ENCODE results near the gene RNF19B.
"Not testable (repeated sequence)": the region's sequence is repeated elsewhere in the genome, so short reads cannot be mapped to it uniquely, and the experiment has no call there.

RNF19B gene

GRCh38 chr1:32929366-32929765 lies 35.2 kb downstream of the RNF19B start:
- no peak for DNase-seq

GRCh38 chr1:32928715-32929114 lies 35.9 kb downstream of the RNF19B start:
- DNase-seq = no peak

GRCh38 chr1:32928285-32928684 lies 36.3 kb downstream of the RNF19B start:
- no peak for DNase-seq

GRCh38 chr1:32927441-32927840 lies 37.2 kb downstream of the RNF19B start:
- DNase-seq = no peak

GRCh38 chr1:32926562-32926961 lies 38.0 kb downstream of the RNF19B start:
- no peak for DNase-seq

- DNase-seq = no peak
These were observed 39.0 kb downstream of the RNF19B start for GRCh38 chr1:32925403-32926162.

GRCh38 chr1:32924881-32925344 lies 39.7 kb downstream of the RNF19B start:
- DNase-seq = no peak

- DNase-seq = no peak
These were observed 43.8 kb downstream of the RNF19B start for GRCh38 chr1:32920833-32921232.

- DNase-seq = peak; percentile 45
These were observed 44.5 kb downstream of the RNF19B start for GRCh38 chr1:32919811-32920733.

- DNase-seq = no peak
These were observed 46.4 kb downstream of the RNF19B start for GRCh38 chr1:32918179-32918578.

- DNase-seq = no peak
These were observed 47.1 kb downstream of the RNF19B start for GRCh38 chr1:32917521-32917920.

- DNase-seq = no peak
These were observed 48.6 kb downstream of the RNF19B start for GRCh38 chr1:32915766-32916706.

GRCh38 chr1:32910319-32910718 lies 54.3 kb downstream of the RNF19B start:
- no peak for DNase-seq

GRCh38 chr1:32907435-32907834 lies 57.2 kb downstream of the RNF19B start:
- peak; percentile 19 for DNase-seq

- DNase-seq = no peak
These were observed 58.0 kb downstream of the RNF19B start for GRCh38 chr1:32906654-32907053.

GRCh38 chr1:32905588-32905987 lies 59.0 kb downstream of the RNF19B start:
- DNase-seq = not testable (repeated sequence)

- DNase-seq = no peak
These were observed 59.8 kb downstream of the RNF19B start for GRCh38 chr1:32904797-32905196.

- DNase-seq = no peak
These were observed 60.4 kb downstream of the RNF19B start for GRCh38 chr1:32903991-32904785.

- no peak for DNase-seq
These were observed 62.1 kb downstream of the RNF19B start for GRCh38 chr1:32902535-32902920.

GRCh38 chr1:32901823-32902534 lies 62.6 kb downstream of the RNF19B start:
- DNase-seq = no peak

All from NCI-H226 (cell line).